Activated naive CD8-positive, alpha-beta T cell treated with anti-CD3 and anti-CD28 coated beads for 36 hours (primary cell): ENCODE data around the gene PCP4. TPM values are rescaled to one million over a fixed set of nuclear protein-coding genes. Genes with fewer than 3 reads are reported as not detected.
"Not testable (repeated sequence)": the region's sequence is repeated elsewhere in the genome, so short reads cannot be mapped to it uniquely, and the experiment has no call there.

Experiments
- DNase-seq: peaks from one replicate; pipeline ENCODE4 v3.0.0; 2021
- H3K27ac Mint-ChIP-seq: one replicate; pipeline ENCODE4 v1.8.0; 2022; ENCODE audit warnings: mild to moderate bottlenecking, moderate library complexity, mixed read lengths
- H3K27me3 Mint-ChIP-seq: one replicate; pipeline ENCODE4 v1.8.0; 2022; ENCODE audit warnings: mild to moderate bottlenecking, mixed read lengths
- H3K36me3 Mint-ChIP-seq: one replicate; pipeline ENCODE4 v1.8.0; 2021; ENCODE audit warnings: mild to moderate bottlenecking, mixed read lengths
- H3K4me1 Mint-ChIP-seq: one replicate; pipeline ENCODE4 v1.8.0; 2021; ENCODE audit warnings: mixed read lengths
- H3K4me3 Mint-ChIP-seq: one replicate; pipeline ENCODE4 v1.8.0; 2022; ENCODE audit warnings: mild to moderate bottlenecking, moderate library complexity, mixed read lengths
- H3K9me3 Mint-ChIP-seq: one replicate; pipeline ENCODE4 v1.8.0; 2022; ENCODE audit warnings: mixed read lengths
- total RNA-seq, 2 experiments: library from RNA; stranded (reverse); gene quantifications; one replicate each; pipeline ENCODE4 v1.2.3, GENCODE V29; 2021

PCP4 gene
- total RNA-seq, 2 experiments from 2014 or later = not detected

- DNase-seq = no peak
- Mint-ChIP-seq H3K27me3 (peaks cover 6% of the 10 kb centered on the region), H3K4me1 (no peaks in the 10 kb centered on the region), H3K4me3 (no peak overlapping the region), H3K36me3 (no peaks in the 10 kb centered on the region), H3K9me3 (no peaks in the 10 kb centered on the region), H3K27ac (no peak overlapping the region)
Measured at GRCh38 chr21:39885119-39885848, 18.0 kb downstream of the PCP4 start.

- no peak for DNase-seq
- H3K4me1 Mint-ChIP-seq = no peaks in the 10 kb centered on the region
- H3K4me3 Mint-ChIP-seq = no peak overlapping the region
- H3K36me3 Mint-ChIP-seq = no peaks in the 10 kb centered on the region
- no peak overlapping the region for H3K27ac Mint-ChIP-seq
- H3K9me3 Mint-ChIP-seq = no peaks in the 10 kb centered on the region
- peaks cover 2% of the 10 kb centered on the region for H3K27me3 Mint-ChIP-seq
Measured at GRCh38 chr21:39888848-39889247, 21.6 kb downstream of the PCP4 start.

GRCh38 chr21:39891111-39891510 lies 23.9 kb downstream of the PCP4 start:
- no peak overlapping the region for H3K27ac Mint-ChIP-seq
- no peaks in the 10 kb centered on the region for H3K4me1 Mint-ChIP-seq
- H3K4me3 Mint-ChIP-seq = no peak overlapping the region
- peaks cover 4% of the 10 kb centered on the region for H3K27me3 Mint-ChIP-seq
- H3K36me3 Mint-ChIP-seq = no peaks in the 10 kb centered on the region
- H3K9me3 Mint-ChIP-seq = no peaks in the 10 kb centered on the region
- DNase-seq = no peak

- not testable (repeated sequence) for H3K9me3 Mint-ChIP-seq, DNase-seq, H3K36me3 Mint-ChIP-seq, H3K4me3 Mint-ChIP-seq, H3K27me3 Mint-ChIP-seq, H3K4me1 Mint-ChIP-seq, H3K27ac Mint-ChIP-seq
Measured at GRCh38 chr21:39891863-39892262, 24.6 kb downstream of the PCP4 start.

- Mint-ChIP-seq H3K36me3 (no peaks in the 10 kb centered on the region), H3K9me3 (no peaks in the 10 kb centered on the region), H3K4me1 (no peaks in the 10 kb centered on the region), H3K4me3 (no peak overlapping the region), H3K27ac (no peak overlapping the region), H3K27me3 (no peaks in the 10 kb centered on the region)
- no peak for DNase-seq
Measured at GRCh38 chr21:39900491-39900890, 33.3 kb downstream of the PCP4 start.

GRCh38 chr21:39900911-39901310 lies 33.7 kb downstream of the PCP4 start:
- DNase-seq = no peak
- Mint-ChIP-seq H3K4me3 (no peak overlapping the region), H3K36me3 (no peaks in the 10 kb centered on the region), H3K27ac (no peak overlapping the region), H3K9me3 (no peaks in the 10 kb centered on the region), H3K27me3 (no peaks in the 10 kb centered on the region), H3K4me1 (no peaks in the 10 kb centered on the region)

GRCh38 chr21:39902986-39903385 lies 35.7 kb downstream of the PCP4 start:
- Mint-ChIP-seq H3K9me3 (no peaks in the 10 kb centered on the region), H3K4me3 (no peak overlapping the region), H3K36me3 (no peaks in the 10 kb centered on the region), H3K27me3 (no peaks in the 10 kb centered on the region), H3K4me1 (no peaks in the 10 kb centered on the region), H3K27ac (no peak overlapping the region)
- DNase-seq = no peak

- no peaks in the 10 kb centered on the region for H3K27me3 Mint-ChIP-seq
- no peaks in the 10 kb centered on the region for H3K4me1 Mint-ChIP-seq
- H3K36me3 Mint-ChIP-seq = no peaks in the 10 kb centered on the region
- no peak for DNase-seq
- H3K27ac Mint-ChIP-seq = no peak overlapping the region
- no peaks in the 10 kb centered on the region for H3K9me3 Mint-ChIP-seq
- H3K4me3 Mint-ChIP-seq = no peak overlapping the region
Measured at GRCh38 chr21:39904457-39904856, 37.2 kb downstream of the PCP4 start.

- Mint-ChIP-seq H3K27me3 (peaks cover 4% of the 10 kb centered on the region), H3K4me1 (no peaks in the 10 kb centered on the region), H3K9me3 (no peaks in the 10 kb centered on the region), H3K36me3 (no peaks in the 10 kb centered on the region), H3K27ac (no peak overlapping the region), H3K4me3 (no peak overlapping the region)
- no peak for DNase-seq
Measured at GRCh38 chr21:39908265-39908923, 41.2 kb downstream of the PCP4 start.

- no peak overlapping the region for H3K4me3 Mint-ChIP-seq
- DNase-seq = no peak
- H3K4me1 Mint-ChIP-seq = no peaks in the 10 kb centered on the region
- H3K27ac Mint-ChIP-seq = no peak overlapping the region
- peaks cover 4% of the 10 kb centered on the region for H3K27me3 Mint-ChIP-seq
- peaks cover under 1% of the 10 kb centered on the region for H3K9me3 Mint-ChIP-seq
- H3K36me3 Mint-ChIP-seq = no peaks in the 10 kb centered on the region
Measured at GRCh38 chr21:39911286-39912199, 44.3 kb downstream of the PCP4 start.

GRCh38 chr21:39913706-39914305 lies 46.6 kb downstream of the PCP4 start:
- H3K36me3 Mint-ChIP-seq = no peaks in the 10 kb centered on the region
- H3K27ac Mint-ChIP-seq = no peak overlapping the region

GRCh38 chr21:39915881-39916280 lies 48.6 kb downstream of the PCP4 start:
- Mint-ChIP-seq H3K27ac (no peak overlapping the region), H3K36me3 (no peaks in the 10 kb centered on the region), H3K4me1 (no peaks in the 10 kb centered on the region), H3K27me3 (peaks cover 1% of the 10 kb centered on the region), H3K9me3 (peaks cover 2% of the 10 kb centered on the region), H3K4me3 (no peak overlapping the region)
- DNase-seq = no peak

More at GRCh38 chr21:39913706-39914305, 46.6 kb downstream of the PCP4 start:
- Mint-ChIP-seq H3K4me1 (no peaks in the 10 kb centered on the region), H3K4me3 (no peak overlapping the region), H3K27me3 (peaks cover 4% of the 10 kb centered on the region), H3K9me3 (peaks cover 2% of the 10 kb centered on the region)
- no peak for DNase-seq

- Mint-ChIP-seq H3K27ac (no peak overlapping the region), H3K4me1 (no peaks in the 10 kb centered on the region), H3K9me3 (peaks cover 2% of the 10 kb centered on the region), H3K27me3 (no peaks in the 10 kb centered on the region), H3K36me3 (no peaks in the 10 kb centered on the region), H3K4me3 (no peak overlapping the region)
- no peak for DNase-seq
Measured at GRCh38 chr21:39918558-39918957, 51.3 kb downstream of the PCP4 start.

- Mint-ChIP-seq H3K36me3 (no peaks in the 10 kb centered on the region), H3K4me1 (no peaks in the 10 kb centered on the region), H3K4me3 (no peak overlapping the region), H3K27me3 (no peaks in the 10 kb centered on the region), H3K27ac (no peak overlapping the region), H3K9me3 (no peaks in the 10 kb centered on the region)
- DNase-seq = no peak
Measured at GRCh38 chr21:39923476-39923875, 56.2 kb downstream of the PCP4 start.
